GOT3 (cell line): ENCODE measurements around the gene DOCK10.

Experiments
- DNase-seq: peaks from one replicate; lab custom pipeline; 2025; ENCODE audit warnings: mixed read lengths; lab: John Stamatoyannopoulos, UW

The DOCK10 gene

GRCh38 chr2:225013425-225014365, 28.6 kb downstream of the DOCK10 start:
- no peak for DNase-seq

DNA sequence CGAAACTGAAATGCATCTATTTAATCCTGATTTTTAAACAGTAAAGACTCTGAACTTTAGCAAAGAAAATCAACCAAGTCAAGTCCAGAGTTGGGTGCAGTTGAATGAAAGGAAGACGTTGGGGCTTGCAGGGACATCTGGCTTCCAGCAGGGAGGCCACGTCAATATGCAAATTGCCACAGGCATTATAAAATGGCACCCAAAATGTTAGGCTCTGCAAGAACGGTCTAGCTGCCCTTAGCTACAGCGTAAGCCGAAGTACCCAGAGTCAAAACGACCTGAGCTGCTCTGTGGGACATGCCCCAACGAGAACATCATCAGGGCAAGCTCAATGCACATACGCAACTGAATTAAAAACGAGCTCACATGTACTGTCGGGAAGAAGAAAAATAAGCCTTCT, 30.7 kb downstream of the DOCK10 start:
- no peak for DNase-seq

DNA sequence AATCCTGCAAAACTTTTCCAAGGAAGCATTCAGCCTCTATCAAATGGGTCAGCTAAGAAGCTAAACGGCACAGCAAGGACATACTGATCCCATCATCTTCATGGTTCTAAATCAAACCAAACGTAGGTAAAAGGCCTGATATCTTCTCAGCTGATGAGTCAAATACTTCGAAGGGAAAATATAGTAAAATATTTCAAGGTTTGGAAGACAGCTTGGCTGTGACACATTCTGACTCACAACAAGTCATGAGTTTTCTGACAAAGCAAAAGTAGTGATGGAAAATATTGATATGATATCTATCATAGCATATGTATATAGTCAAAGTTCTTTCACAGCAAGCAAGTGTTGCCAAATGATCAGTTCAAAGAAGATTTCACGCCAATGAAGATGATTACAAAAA, 31.5 kb downstream of the DOCK10 start:
- DNase-seq, result no peak

DNA sequence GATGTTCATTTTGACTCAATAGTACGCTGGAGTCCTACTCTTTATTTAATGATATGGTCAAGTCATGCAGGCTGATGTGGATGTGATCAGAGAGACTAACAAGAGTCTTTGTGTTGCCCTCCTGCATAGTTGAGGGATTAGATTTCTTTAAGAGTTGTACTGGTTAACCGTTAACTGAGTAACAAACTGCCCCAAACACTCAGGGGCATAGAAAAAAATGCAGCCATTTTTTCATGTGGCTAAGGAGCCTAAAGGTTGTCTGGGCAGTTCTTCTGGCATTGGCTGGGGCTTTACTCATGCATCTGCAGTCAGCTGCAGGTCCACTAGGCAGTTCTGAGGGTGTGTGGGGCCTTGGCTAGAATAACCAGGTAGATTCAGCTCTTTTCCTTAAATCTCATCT, 32.5 kb downstream of the DOCK10 start:
- no peak for DNase-seq

GRCh38 chr2:225008935-225009334, 33.3 kb downstream of the DOCK10 start:
- no peak for DNase-seq

- DNase-seq, result no peak
Observed at GRCh38 chr2:225008179-225008856, 34.0 kb downstream of the DOCK10 start.

GRCh38 chr2:225006730-225007129, 35.5 kb downstream of the DOCK10 start:
- no peak for DNase-seq

DNA sequence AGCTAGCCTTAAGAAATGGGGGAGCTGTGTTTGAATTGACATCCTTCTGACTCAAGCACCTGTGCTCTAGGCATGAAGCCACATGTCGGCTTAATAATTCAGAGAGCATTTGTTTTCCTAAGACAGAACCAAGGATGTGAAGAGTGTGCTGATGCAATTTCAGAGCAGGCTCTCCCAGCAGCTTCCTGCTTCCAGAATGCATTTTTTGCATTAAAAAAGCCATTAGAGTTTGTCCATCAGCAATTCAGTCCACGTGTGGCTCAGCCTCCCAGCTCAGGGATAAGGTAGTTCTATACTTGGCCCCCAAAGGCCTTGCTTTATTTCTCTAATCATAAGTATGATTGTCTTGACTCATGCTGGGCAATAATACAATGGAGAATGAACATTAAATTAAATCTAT, 37.7 kb downstream of the DOCK10 start:
- no peak for DNase-seq

- DNase-seq, result no peak
Observed at GRCh38 chr2:225002656-225003045, 39.6 kb downstream of the DOCK10 start.

- DNase-seq, result no peak
Observed at GRCh38 chr2:225002039-225002655, 40.1 kb downstream of the DOCK10 start.

DNA sequence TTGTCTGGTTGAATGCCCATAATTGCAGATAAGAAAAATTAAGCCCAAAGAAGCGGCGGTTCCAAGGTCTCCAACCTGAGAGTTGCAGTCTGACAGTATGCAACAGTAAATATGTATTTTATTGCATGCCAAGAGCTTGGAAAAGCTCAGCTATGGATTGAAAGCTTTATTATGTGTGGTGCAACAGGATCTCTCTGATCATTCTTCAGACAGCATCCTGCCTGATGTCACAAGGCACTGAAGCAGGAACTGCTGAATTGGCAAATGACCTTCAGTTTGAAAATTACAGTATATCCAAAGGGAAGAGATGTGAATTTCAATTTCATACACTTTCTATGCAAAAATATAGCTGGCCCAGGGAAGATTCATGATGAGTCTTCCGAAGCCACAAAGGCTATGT, 42.5 kb downstream of the DOCK10 start:
- no peak for DNase-seq

GRCh38 chr2:224999321-224999720, 42.9 kb downstream of the DOCK10 start:
- DNase-seq, result no peak

DNA sequence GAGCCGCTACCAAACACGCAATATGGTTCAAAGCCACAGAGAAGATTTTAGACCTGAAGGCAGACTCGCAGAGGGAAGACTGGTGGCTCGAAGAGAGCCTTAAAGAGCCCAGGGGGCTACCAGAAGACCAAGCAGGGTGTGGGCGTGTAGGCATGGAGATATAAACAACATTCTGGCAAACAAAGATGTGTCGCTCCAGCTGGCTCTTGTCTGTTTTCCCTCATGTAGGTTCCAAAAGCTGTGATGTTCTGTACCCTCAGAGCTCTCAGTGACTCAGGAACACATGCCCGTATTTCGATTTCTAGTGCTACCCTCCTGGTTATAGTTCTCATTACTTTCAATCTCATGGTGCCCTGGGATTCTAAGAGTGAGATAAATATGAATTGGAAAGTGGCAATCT, 44.5 kb downstream of the DOCK10 start:
- DNase-seq, result no peak

GRCh38 chr2:224995419-224995818, 46.8 kb downstream of the DOCK10 start:
- DNase-seq, result no peak

DNA sequence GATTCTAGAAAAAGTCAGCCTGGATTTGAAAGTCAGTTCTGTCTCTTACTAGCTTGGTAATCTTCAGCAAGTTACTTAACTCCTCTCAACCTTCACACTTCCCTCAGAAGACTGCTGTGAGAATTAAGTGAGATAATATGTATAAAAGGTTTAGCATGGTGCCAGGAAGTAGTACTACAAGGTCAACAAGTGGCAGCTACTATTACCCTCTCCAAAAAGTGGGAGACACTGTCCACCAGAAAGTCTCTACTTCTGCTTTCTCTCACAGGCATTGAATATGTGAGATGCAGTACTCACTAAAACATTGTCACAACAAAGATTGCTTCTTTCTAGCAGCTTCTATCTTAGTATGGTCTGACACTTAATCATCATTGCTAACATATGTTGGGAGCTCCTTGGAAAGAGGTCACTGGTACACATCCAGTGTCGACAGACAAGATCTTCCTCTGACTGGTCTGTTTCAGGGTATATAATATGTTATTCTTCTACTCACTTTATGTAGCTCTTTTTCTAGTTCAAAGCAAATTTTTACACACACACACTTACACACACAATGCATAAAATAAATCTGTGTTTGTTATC, 47.9 kb downstream of the DOCK10 start:
- no peak for DNase-seq

DNA sequence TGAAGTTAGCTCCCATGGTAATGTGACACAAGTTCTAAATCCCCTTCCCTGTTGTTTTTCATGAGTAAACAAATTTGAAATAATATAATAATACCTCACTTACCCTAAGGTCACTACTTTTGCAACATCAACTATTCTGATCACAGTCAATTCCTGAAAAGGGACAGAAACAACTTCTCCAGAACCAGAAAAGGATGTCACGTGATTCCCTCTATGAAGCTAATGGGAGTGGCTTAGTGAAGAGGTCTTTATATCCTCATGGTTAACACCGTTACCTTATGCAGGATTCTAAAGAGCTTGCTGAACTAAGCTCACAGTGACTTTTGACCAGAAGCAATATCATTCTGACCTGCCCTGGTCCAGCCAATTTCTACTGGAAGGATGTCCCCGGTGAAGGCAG, 51.6 kb downstream of the DOCK10 start:
- DNase-seq, result no peak

DNA sequence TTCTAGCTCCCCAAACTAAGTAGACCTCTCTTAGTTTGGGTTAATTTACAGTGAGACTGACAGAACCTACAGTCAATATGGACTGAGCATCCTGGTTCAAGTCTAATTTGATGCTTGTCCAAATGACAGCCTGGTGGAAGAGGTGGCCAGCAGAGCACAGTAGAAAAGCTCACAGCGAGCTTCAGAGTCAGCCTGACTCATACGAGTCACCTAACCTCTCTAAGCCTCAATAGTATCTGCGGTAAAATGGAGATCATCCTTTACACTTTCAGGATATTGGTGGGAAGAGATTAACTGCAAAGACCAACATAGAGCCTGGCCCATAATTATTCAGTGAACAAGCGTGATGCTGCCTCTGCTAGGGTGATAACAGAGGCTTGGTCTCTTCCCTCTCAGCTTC, 54.5 kb downstream of the DOCK10 start:
- DNase-seq, result no peak

GRCh38 chr2:224986477-224986876, 55.8 kb downstream of the DOCK10 start:
- DNase-seq, result no peak

DNA sequence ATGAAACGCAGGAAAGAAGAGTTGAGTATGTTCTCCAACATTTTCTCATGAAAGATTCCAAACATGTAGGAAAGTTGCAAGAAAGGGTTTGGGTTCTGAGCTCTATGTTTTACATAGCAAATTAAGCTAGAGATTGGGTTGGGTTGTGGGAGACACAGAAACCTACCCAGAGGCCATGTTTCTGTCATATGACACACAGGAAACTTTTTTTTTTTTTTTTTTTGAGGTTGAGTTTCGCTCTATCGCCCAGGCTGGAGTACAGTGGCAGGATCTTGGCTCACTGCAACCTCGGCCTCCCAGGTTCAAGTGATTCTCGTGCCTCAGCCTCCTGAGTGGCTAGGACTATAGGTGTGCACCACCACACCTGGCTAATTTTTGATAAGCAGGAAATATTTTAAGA, 57.6 kb downstream of the DOCK10 start:
- DNase-seq, result no peak

GRCh38 chr2:224983712-224984554, 58.3 kb downstream of the DOCK10 start:
- DNase-seq, result no peak

- DNase-seq, result no peak
Observed at GRCh38 chr2:224982910-224983711, 59.2 kb downstream of the DOCK10 start.
